Measurements from ENCODE around the gene CCDC197. TPM values are rescaled to one million over a fixed set of nuclear protein-coding genes. Genes with fewer than 3 reads are reported as not detected.

Gene CCDC197
- polyA plus RNA-seq, 3 donors = not detected

GRCh38 chr14:94045101-94045500 lies 48.0 kb downstream of the CCDC197 start:
- H3K27ac ChIP-seq (ENCODE audit: low read depth, low read length) = no peak overlapping the region
- 92 to 93% (median 93%) methylated on average over 8 of the region's 8 CpGs for WGBS, 3 donors

- H3K27ac ChIP-seq (ENCODE audit: low read depth, low read length) = no peak overlapping the region
- WGBS, 3 donors = 89 to 91% (median 90%) methylated on average over 19 of the region's 19 CpGs
Observed at GRCh38 chr14:94045563-94046345, 48.7 kb downstream of the CCDC197 start.

- 77 to 87% (median 80%) methylated on average over 7 of the region's 7 CpGs for WGBS, 3 donors
Observed at GRCh38 chr14:94046696-94047250, 49.7 kb downstream of the CCDC197 start.

GRCh38 chr14:94047581-94047980 lies 50.5 kb downstream of the CCDC197 start:
- 82 to 94% (median 93%) methylated on average over 3 of the region's 3 CpGs for WGBS, 3 donors

More at GRCh38 chr14:94046696-94047250, 49.7 kb downstream of the CCDC197 start:
- no peak overlapping the region for H3K27ac ChIP-seq (ENCODE audit: low read depth, low read length)

DNA sequence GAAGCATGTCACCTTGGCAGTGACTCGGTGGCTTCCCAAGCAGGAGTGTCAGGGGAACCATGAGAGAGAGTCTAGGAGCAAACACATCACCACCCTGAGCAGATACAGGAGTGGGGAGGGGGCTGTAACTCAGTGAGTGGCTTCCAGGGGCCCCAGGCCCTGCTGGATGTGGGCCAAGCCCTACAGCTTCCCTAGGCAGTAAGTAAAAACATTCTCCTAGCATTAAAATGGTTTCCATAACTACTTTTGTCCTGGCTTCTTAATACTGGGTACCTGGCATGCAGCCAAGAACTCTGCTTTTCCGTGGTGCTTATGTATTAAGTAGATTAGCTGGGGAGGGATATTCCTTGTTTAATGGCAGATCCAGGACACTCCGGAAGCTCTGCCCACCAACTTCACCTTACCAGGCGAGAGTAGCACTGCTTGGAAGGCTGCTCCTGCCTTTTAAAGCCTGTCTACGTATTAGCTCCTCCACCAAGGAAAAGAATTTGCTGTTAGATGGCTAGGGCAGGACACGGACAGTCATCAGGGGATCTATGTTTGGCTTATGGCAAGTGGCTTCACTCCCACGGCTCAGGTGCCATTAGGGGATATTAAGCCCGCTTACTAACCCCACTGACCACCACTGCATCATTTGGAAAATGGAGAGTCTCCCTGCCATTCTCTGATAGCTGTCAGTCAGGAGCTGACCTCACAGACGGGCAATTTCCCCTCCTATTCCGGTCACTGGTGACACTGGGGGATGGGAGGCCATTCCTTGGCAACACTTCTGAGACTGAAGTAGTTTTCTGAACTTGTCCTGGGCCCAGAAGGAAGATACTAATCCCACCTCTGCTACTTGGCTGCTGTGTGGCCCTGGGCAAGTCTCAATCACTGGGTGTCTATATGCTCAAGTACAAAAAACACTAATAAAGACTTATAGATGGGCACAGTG lies 51.9 kb downstream of the CCDC197 start:
- WGBS, 3 donors = 80 to 83% (median 81%) methylated on average over 10 of the region's 10 CpGs
- no peak overlapping the region for H3K27ac ChIP-seq (ENCODE audit: low read depth, low read length)

More at GRCh38 chr14:94047581-94047980, 50.5 kb downstream of the CCDC197 start:
- no peak overlapping the region for H3K27ac ChIP-seq (ENCODE audit: low read depth, low read length)

DNA sequence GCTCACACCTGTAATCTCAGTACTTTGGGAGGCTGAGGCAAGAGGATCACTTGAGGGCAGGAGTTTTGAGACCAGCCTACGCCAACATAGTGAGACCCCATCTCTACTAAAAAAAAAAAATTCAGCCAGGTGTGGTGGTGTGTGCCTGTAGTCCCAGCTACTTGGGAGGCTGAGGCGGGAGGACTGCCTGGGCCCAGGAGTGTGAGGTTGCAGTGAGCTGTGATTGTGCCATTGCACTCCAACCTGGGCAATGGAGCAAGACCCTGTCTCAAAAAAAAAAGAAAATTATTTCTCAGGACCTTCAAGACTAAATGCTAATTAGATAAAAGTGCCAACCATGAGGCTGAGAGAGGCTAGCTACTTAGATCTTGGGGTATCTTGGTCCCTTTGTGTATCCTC lies 52.5 kb downstream of the CCDC197 start:
- WGBS, 3 donors = 91 to 96% (median 94%) methylated on average over 1 to 2 of the region's 2 CpGs
- H3K27ac ChIP-seq (ENCODE audit: low read depth, low read length) = no peak overlapping the region

DNA sequence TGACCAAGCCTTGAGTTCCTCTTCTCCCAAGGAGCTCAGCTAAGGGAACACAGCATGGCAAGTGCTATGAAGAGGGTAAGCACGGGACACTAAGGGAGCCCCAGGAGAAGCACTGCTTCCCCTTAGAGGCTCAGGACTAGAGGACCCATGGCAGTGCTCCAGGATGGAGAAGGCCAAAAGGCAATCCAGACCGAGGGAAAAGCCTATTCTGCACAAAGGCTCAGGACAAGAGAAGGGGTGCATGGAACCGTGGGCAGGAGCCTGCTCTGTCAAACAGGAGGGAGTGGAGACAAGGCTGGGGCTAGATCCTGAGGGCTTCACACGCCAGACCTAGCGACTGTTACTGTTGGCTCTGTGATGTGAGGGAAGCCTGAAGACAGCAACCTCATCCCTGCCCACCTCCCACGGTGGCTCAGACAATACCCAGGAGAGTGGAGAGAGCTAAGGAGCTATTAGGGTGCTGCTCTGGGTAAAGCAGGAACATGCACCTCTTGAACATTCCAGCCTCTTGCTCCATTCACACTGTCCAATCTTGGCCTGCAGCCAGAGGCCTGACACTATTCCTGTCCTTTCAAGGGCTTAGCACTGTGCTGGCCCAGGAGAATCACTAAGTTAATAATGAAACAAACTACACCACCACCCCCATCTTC lies 53.3 kb downstream of the CCDC197 start:
- 81 to 86% (median 84%) methylated on average over 6 of the region's 6 CpGs for WGBS, 3 donors
- H3K27ac ChIP-seq (ENCODE audit: low read depth, low read length) = no peak overlapping the region

DNA sequence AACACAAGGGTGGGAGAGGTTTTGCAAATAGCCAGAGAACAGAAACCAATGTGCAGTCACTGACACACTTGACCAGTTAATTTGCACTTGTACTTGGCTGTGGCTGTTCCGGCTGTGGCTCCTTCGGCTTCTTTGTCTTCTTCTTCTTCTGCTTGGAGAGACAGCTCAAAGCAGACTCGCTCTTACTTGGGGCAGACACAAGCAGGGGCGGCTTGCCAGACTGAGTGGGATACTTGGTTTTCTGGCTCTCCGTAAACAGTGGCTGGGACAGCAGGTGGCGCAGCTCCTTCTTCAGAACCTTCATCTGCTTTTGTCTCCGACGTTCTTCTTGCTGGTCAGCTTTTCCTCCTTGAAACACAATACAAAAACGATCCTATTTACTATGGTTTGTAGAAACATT lies 54.0 kb downstream of the CCDC197 start:
- no peak overlapping the region for H3K27ac ChIP-seq (ENCODE audit: low read depth, low read length)
- WGBS, 3 donors = 58 to 66% (median 64%) methylated on average over 9 of the region's 9 CpGs

DNA sequence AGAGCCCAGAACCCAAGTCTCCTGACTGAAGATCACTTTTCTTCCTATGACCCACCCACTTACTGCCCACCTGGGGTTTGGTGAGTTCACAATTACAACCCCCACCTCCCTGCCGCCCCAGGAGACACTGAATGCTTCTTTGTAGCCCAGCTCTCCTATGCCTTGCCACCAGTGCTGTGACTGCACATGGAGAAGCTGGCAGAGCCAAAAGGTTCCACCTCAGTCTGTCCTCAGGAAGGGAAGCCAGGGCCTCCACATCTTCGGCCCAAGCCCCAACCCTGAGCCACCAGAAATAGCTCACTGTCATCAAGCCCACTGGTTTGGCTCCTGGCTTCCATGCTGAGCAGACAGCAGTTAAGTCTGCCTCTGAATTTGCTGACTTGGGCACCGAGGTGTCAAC lies 54.7 kb downstream of the CCDC197 start:
- H3K27ac ChIP-seq (ENCODE audit: low read depth, low read length) = no peak overlapping the region
- WGBS, 3 donors = 87 to 95% (median 89%) methylated on average over 3 of the region's 3 CpGs

GRCh38 chr14:94052199-94052598 lies 55.1 kb downstream of the CCDC197 start:
- WGBS, 3 donors = 86 to 94% (median 87%) methylated on average over 1 of the region's 1 CpG
- no peak overlapping the region for H3K27ac ChIP-seq (ENCODE audit: low read depth, low read length)

GRCh38 chr14:94052662-94053061 lies 55.6 kb downstream of the CCDC197 start:
- 83 to 93% (median 85%) methylated on average over 4 of the region's 4 CpGs for WGBS, 3 donors
- H3K27ac ChIP-seq (ENCODE audit: low read depth, low read length) = no peak overlapping the region

DNA sequence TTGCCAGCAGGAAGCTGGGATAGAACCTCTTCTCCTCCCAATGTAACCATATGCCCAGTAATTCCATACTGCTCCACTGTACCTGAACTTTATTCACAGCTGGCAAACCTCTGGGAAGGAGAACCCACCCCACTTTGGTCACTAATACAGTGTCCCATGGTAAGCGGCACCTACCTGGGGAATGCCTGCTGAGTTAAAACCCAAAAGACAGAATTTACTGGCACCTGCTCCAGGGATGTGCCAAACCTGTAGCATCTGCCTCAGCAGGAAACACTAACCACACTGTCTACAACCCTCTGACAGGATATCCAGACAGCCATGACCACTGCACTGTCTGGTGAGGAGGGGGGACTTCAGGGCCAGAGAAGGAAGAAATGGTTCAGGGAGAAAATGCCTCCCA lies 57.3 kb downstream of the CCDC197 start:
- 98 to 100% (median 100%) methylated on average over 1 of the region's 1 CpG for WGBS, 3 donors
- no peak overlapping the region for H3K27ac ChIP-seq (ENCODE audit: low read depth, low read length)

DNA sequence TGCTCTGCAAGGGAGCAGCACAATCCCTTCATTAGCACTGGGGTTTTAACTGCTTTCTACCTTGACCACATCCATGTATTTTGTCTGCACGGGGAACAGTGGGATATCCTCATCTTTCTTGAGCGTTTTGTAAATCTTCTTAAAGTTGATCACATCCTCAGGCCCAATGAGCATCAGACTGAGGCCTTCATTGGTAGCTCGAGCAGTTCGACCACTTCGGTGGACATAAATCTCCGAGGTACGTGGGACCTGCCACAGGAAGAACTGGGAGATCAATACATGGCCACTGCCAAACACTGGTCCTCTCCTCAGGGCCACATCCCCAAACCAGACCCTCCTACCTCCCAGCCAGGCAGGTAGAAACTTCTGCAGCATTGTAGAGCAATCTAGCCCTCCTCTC lies 57.8 kb downstream of the CCDC197 start:
- no peak overlapping the region for H3K27ac ChIP-seq (ENCODE audit: low read depth, low read length)
- 87 to 95% (median 90%) methylated on average over 7 of the region's 7 CpGs for WGBS, 3 donors

DNA sequence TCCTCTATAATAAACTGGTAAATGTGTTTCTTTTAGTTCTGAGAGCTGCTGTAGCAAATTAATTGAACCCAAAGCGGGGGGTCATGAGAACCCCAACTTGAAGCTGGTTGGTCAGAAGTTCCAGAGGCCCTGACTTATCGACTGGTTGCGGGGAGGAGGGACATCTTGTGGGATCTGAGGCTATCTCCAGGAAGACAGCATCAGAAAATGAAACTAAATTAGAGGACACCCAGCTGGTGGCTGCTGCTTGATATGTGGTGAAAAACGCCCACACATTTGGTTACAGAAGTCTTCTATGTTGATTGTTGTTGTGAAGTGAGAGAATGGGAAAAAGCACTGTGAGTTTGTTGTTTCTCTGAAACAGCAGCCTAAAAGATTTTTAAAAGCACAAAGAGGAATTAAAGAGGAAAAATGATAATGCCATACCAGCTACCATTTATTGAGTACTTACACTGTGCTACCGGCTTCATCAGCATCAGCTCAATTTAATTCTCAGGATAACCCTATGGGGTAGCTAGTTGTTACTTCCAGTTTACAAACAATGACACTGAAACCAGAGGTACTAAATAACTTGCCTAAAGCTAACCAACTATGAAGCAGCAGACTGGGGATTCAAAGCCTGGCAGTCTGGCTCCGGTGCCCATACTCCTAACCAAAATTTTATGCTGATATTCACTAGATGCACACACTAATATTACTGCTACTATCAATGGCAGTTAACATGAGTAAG lies 59.6 kb downstream of the CCDC197 start:
- no peak overlapping the region for H3K27ac ChIP-seq (ENCODE audit: low read depth, low read length)
- WGBS, 3 donors = 76 to 82% (median 81%) methylated on average over 6 of the region's 6 CpGs

GRCh38 chr14:94058128-94058673 lies 61.1 kb downstream of the CCDC197 start:
- WGBS, 3 donors = 28 to 85% (median 77%) methylated on average over 1 of the region's 1 CpG
- H3K27ac ChIP-seq (ENCODE audit: low read depth, low read length) = no peak overlapping the region

Data from adipose tissue (tissue), 3 donors.